Mesenteric fat pad (tissue), 1 donor: ENCODE data around the gene OR51G1. TPM values are rescaled to one million over a fixed set of nuclear protein-coding genes. Genes with fewer than 3 reads are reported as not detected.

ENCODE experiments used
- total RNA-seq: library from RNA; stranded (reverse); fragmentation: NEBNext Ultra II Directional; extraction: Animal tissue kit (Norgen Biotek cat#: 25700); gene quantifications from one replicate; pipeline ENCODE4 v1.2.1, GENCODE V29; 2021
- donor health status: DM: yes; HTN: yes; CAD: no.

Gene OR51G1
- total RNA-seq, 1 donor from 2014 or later = not detected

Other genes starting within 250 kb of the OR51G1 start
- not detected for gene OR51E2, start 226.5 kb downstream of the OR51G1 start, total RNA-seq
- not detected for gene MMP26, start 219.6 kb downstream of the OR51G1 start, total RNA-seq
- not detected for gene OR51F1, start 154.4 kb downstream of the OR51G1 start, total RNA-seq
- gene OR52R1, start 120.0 kb downstream of the OR51G1 start, total RNA-seq = not detected
- not detected for gene OR51F2, start 103.0 kb downstream of the OR51G1 start, total RNA-seq
- not detected for gene OR51S1, start 75.1 kb downstream of the OR51G1 start, total RNA-seq
- not detected for gene OR51T1, start 42.4 kb downstream of the OR51G1 start, total RNA-seq
- gene OR51A7, start 20.6 kb downstream of the OR51G1 start, total RNA-seq = not detected
- not detected for gene OR51G2, start 5.0 kb downstream of the OR51G1 start, total RNA-seq
- not detected for gene OR51A4, start 23.3 kb upstream of the OR51G1 start, total RNA-seq
- gene OR51A2, start 31.4 kb upstream of the OR51G1 start, total RNA-seq = not detected
- gene OR51L1, start 70.5 kb upstream of the OR51G1 start, total RNA-seq = not detected
- not detected for gene OR52J3, start 122.2 kb upstream of the OR51G1 start, total RNA-seq
- gene OR52E2, start 135.3 kb upstream of the OR51G1 start, total RNA-seq = not detected
- not detected for gene OR52E1, start 145.2 kb upstream of the OR51G1 start, total RNA-seq
- not detected for gene OR52A5, start 214.0 kb upstream of the OR51G1 start, total RNA-seq
- not detected for gene OR52A1, start 230.4 kb upstream of the OR51G1 start, total RNA-seq